Activated CD4-positive, alpha-beta T cell treated with anti-CD3 and anti-CD28 coated beads, Interleukin-2, amount 50 U/mL, for 16 hours (primary cell): Measurements from ENCODE around the gene ACCSL.

Experiments used
- DNase-seq: peaks from one replicate; pipeline ENCODE4 v3.0.0-alpha.2; 2020

ACCSL gene

GRCh38 chr11:44018829-44019228 lies 29.0 kb upstream of the ACCSL start:
- no peak for DNase-seq

GRCh38 chr11:44024977-44025376 lies 22.8 kb upstream of the ACCSL start:
- DNase-seq = no peak

GRCh38 chr11:44025727-44026126 lies 22.1 kb upstream of the ACCSL start:
- no peak for DNase-seq

GRCh38 chr11:44028401-44028800 lies 19.4 kb upstream of the ACCSL start:
- no peak for DNase-seq

GRCh38 chr11:44028816-44029506 lies 18.8 kb upstream of the ACCSL start:
- DNase-seq = no peak

GRCh38 chr11:44029507-44029845 lies 18.3 kb upstream of the ACCSL start:
- DNase-seq = no peak

- DNase-seq = no peak
Measured at GRCh38 chr11:44029977-44030911, 17.5 kb upstream of the ACCSL start.

GRCh38 chr11:44030996-44031395 lies 16.8 kb upstream of the ACCSL start:
- no peak for DNase-seq

- DNase-seq = no peak
Measured at GRCh38 chr11:44031549-44031948, 16.2 kb upstream of the ACCSL start.

GRCh38 chr11:44032299-44033085 lies 15.3 kb upstream of the ACCSL start:
- DNase-seq = no peak

- DNase-seq = no peak
Measured at GRCh38 chr11:44033411-44033850, 14.3 kb upstream of the ACCSL start.

- DNase-seq = no peak
Measured at GRCh38 chr11:44033856-44034255, 13.9 kb upstream of the ACCSL start.

GRCh38 chr11:44034639-44035038 lies 13.1 kb upstream of the ACCSL start:
- DNase-seq = no peak

GRCh38 chr11:44036811-44037657 lies 10.7 kb upstream of the ACCSL start:
- peak; percentile 54 for DNase-seq

- DNase-seq = no peak
Measured at GRCh38 chr11:44037658-44037998, 10.2 kb upstream of the ACCSL start.

GRCh38 chr11:44043157-44043556 lies 4.6 kb upstream of the ACCSL start:
- DNase-seq = no peak

GRCh38 chr11:44046182-44046581 lies 1.6 kb upstream of the ACCSL start:
- no peak for DNase-seq

- DNase-seq = no peak
Measured at GRCh38 chr11:44047298-44047697, 483 bp upstream of the ACCSL start.

GRCh38 chr11:44049832-44050231 lies 2.1 kb downstream of the ACCSL start:
- DNase-seq = no peak

- DNase-seq = no peak
Measured at GRCh38 chr11:44051171-44051570, 3.4 kb downstream of the ACCSL start.

- DNase-seq = no peak
Measured at GRCh38 chr11:44057340-44057739, 9.6 kb downstream of the ACCSL start.

- DNase-seq = no peak
Measured at GRCh38 chr11:44058275-44058674, 10.5 kb downstream of the ACCSL start.
